ENCODE results near the gene MRPL43. TPM values are rescaled to one million over a fixed set of nuclear protein-coding genes. Genes with fewer than 3 reads are reported as not detected.
A peak's percentile ranks its signal among the peaks of the same experiment; 100 is the strongest.
"Not testable (repeated sequence)": the region's sequence is repeated elsewhere in the genome, so short reads cannot be mapped to it uniquely, and the experiment has no call there.

Gene MRPL43
- total RNA-seq (10 to 100 TPM; 65.8 to 71.6 TPM), polyA plus RNA-seq (100 to 1,000 TPM; 110 to 114 TPM)

DNA sequence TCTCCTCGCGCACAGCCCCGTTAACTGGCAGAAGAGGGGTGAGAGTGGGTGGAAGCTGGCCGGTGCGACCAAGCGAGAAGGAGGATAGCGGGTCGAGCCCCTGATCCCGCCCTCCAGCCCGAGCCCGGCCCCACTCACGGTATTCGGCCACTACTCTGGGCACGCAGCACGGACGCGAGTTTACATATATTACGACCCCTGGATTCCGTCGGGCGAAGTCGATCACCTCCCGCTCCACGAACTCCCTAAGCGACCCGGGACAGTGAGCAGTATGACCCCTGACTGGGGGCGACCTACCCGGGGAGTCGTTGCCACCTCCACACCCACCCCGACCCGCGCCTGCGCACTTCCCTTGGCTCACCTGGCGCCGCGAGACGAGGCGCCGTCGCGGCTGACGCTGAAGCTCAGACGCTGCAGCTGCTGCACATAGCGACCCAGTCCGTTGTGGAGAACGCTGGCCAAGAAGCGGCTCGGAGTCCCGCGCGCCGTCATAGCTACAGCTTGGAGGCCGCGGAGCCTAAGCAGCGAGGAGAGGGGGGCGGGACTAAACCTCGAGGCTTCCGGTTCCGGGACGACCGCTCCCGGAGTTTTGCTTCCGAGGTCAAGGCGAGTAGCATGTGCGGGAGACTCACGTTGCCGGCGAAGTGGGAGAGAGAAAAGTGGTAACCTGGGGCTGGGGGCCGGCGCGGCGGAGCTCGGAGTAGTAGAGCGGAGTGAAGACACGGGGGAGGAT lies at the start of gene MRPL43, which contains the start of gene TWNK:
Gene MRPL43 (minus strand): TSS at position 546 of the 733 bp plus-strand sequence. CDS start 54 bp downstream, at position 492.
Gene TWNK (plus strand): TSS at position 592 of the 733 bp plus-strand sequence. CDS start 668 bp downstream, outside the sequence.
- Mint-ChIP-seq H3K27ac (peak within 1 kb of the TSS; percentile 41 to 97 (median 92)), H3K27me3 (no peaks in the 10 kb centered on the region)
- peaks cover 23% of the 10 kb centered on the region for H3K36me3 ChIP-seq (ENCODE audit: insufficient read depth, low read length)

DNA sequence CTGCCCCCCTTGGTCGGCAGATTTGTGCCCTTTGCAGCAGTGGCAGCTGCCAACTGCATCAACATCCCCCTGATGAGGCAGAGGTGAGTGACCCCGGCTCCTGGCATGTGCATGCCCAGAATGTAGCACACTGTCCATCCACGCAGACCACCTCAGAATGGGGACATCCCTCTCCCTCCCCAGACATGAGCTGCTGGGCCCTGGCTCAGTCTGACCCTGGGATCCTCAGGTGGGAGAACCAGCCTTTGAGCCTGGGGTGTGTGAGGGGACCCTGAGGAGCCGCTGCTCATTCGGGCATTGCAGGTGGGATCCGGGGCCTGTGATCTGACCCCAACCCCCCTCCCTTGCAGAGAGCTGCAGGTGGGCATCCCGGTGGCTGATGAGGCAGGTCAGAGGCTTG lies 49.4 kb upstream of the MRPL43 start:
- CTCF ChIA-PET (ENCODE audit: partially characterized antibody): interaction anchor here (1.0 to 26.6 kb wide), 4 partner anchors 15 to 39 kb away, joined by 3 to 645 read pairs (median 10); partner anchors contain the start of gene KAZALD1
- Histone ChIP-seq H3K27me3 (ENCODE audit: insufficient read depth, low read length) (no peaks in the 10 kb centered on the region), H3K4me1 (ENCODE audit: insufficient read depth, low read length) (peaks cover 20% of the 10 kb centered on the region), H3K27ac (ENCODE audit: low read depth, low read length) (no peak overlapping the region), H3K9me3 (ENCODE audit: control insufficient read depth in 1 of 2, low read length in 2 of 2) (no peaks in the 10 kb centered on the region), H3K4me3 (ENCODE audit: low read length in 2 of 2) (no peak overlapping the region), H3K36me3 (ENCODE audit: insufficient read depth, low read length) (peaks cover 34% of the 10 kb centered on the region)
- Mint-ChIP-seq H3K36me3 (peaks cover 25 to 57% of the 10 kb centered on the region in 2 donors), H3K27ac (no peak overlapping the region), H3K4me1 (peaks cover 13 to 34% (median 19%) of the 10 kb centered on the region in 4 donors), H3K27me3 (no peaks in the 10 kb centered on the region), H3K4me3 (no peak overlapping the region), H3K9me3 (no peaks in the 10 kb centered on the region)
- intact Hi-C loops (cut with micrococcal nuclease): no loop called here
- DNase-seq: no peak
- POLR2A ChIA-PET (ENCODE audit: partially characterized antibody): no interaction called here

More for the DNA sequence above, at the start of gene MRPL43, which contains the start of gene TWNK:
- Mint-ChIP-seq H3K4me1 (peaks cover 16 to 44% (median 32%) of the 10 kb centered on the region in 4 donors), H3K4me3 (peak within 1 kb of the TSS; percentile 85 to 98 (median 94)), H3K9me3 (no peaks in the 10 kb centered on the region), H3K36me3 (peaks cover 30 to 47% of the 10 kb centered on the region in 2 donors)
- Histone ChIP-seq H3K27ac (ENCODE audit: low read depth, low read length) (peak within 1 kb of the TSS; percentile 71), H3K4me1 (ENCODE audit: insufficient read depth, low read length) (peaks cover 25% of the 10 kb centered on the region), H3K27me3 (ENCODE audit: insufficient read depth, low read length) (no peaks in the 10 kb centered on the region), H3K4me3 (ENCODE audit: low read length in 2 of 2) (peak within 1 kb of the TSS; percentile 67 to 91), H3K9me3 (ENCODE audit: control insufficient read depth in 1 of 2, low read length in 2 of 2) (no peaks in the 10 kb centered on the region)
- peak; percentile 83 to 90 (median 86) for DNase-seq
- intact Hi-C loops (cut with micrococcal nuclease): loop anchor here (1.0 to 2.0 kb wide), 3 partner anchors 10 to 74 kb away; partner anchors contain the start of genes PDZD7, SFXN3 and SLF2
- ChIA-PET POLR2A (ENCODE audit: partially characterized antibody) (interaction anchor here (0.6 to 6.4 kb wide), 5 partner anchors 11 to 74 kb away, joined by 3 to 84 read pairs (median 7); partner anchors contain the start of genes LZTS2, PDZD7, SFXN3 and SLF2), CTCF (ENCODE audit: partially characterized antibody) (interaction anchor here (0.8 to 5.1 kb wide), 4 partner anchors 10 to 54 kb away, joined by 3 to 46 read pairs (median 5); partner anchors contain the start of genes PDZD7 and SFXN3)

DNA sequence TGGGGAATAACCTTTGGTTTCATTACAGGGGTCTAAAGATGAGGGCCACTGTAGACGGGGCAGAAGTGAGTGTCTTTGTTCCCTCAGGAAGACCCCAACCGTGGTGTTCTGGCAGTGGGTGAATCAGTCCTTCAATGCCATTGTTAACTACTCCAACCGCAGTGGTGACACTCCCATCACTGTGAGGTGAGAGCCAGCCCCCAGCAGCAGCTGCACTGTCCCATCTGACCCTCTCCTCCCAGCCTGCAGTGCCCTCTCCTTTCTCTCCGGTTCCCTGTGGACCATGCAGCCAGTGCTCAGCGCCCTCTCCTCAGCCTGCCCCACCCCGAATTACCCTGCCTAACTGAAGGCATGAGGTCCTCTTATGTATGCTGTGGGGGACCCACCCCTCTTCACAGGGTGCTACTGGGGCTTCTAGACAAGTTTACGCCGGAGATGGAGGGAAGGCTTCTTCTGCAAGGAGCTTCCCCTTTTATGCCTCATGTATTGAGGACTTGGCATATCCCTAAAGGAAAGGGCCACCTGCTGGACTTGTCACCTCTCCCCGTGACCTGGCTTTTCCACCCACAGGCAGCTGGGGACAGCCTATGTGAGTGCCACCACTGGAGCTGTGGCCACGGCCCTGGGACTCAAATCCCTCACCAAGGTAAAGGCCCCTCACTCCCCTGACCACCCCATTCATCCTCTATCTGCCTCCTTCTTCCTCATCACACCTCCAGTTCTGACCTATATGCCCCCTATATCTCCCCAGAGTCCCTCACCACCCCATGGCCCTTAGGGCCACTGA lies 48.8 kb upstream of the MRPL43 start:
- Mint-ChIP-seq H3K9me3 (no peaks in the 10 kb centered on the region), H3K4me1 (peaks cover 11 to 36% (median 16%) of the 10 kb centered on the region in 4 donors), H3K4me3 (no peak overlapping the region), H3K27ac (peak overlapping the region in 3 of 7 donors; percentile 13 to 71 (median 42)), H3K36me3 (peaks cover 25 to 62% of the 10 kb centered on the region in 2 donors), H3K27me3 (no peaks in the 10 kb centered on the region)
- Histone ChIP-seq H3K27ac (ENCODE audit: low read depth, low read length) (no peak overlapping the region), H3K4me1 (ENCODE audit: insufficient read depth, low read length) (peaks cover 14% of the 10 kb centered on the region), H3K27me3 (ENCODE audit: insufficient read depth, low read length) (no peaks in the 10 kb centered on the region), H3K36me3 (ENCODE audit: insufficient read depth, low read length) (peaks cover 34% of the 10 kb centered on the region), H3K9me3 (ENCODE audit: control insufficient read depth in 1 of 2, low read length in 2 of 2) (no peaks in the 10 kb centered on the region), H3K4me3 (ENCODE audit: low read length in 2 of 2) (no peak overlapping the region)
- intact Hi-C loops (cut with micrococcal nuclease): no loop called here
- no peak for DNase-seq
- ChIA-PET POLR2A (ENCODE audit: partially characterized antibody) (no interaction called here), CTCF (ENCODE audit: partially characterized antibody) (interaction anchor here (1.0 to 26.6 kb wide), 4 partner anchors 16 to 27 kb away, joined by 3 to 645 read pairs (median 10); partner anchors contain the start of gene KAZALD1)

DNA sequence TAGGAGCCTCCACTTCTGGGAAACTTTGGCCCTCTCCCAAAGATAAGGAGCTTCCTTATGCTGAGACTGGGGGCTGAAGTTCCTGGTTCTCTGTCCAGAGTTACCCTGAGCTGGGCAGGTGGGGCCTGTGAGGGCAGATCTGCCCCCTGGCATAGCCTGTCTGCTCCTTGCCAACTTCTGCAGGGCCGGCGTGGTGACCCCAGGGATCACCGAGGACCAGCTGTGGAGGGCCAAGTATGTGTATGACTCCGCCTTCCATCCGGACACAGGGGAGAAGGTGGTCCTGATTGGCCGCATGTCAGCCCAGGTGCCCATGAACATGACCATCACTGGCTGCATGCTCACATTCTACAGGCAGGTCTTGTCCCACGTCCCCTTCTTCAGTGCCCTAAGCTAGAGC lies 48.0 kb upstream of the MRPL43 start:
- Mint-ChIP-seq H3K4me1 (peaks cover 10 to 38% (median 15%) of the 10 kb centered on the region in 4 donors), H3K4me3 (no peak overlapping the region), H3K36me3 (peaks cover 25 to 61% of the 10 kb centered on the region in 2 donors), H3K27ac (no peak overlapping the region), H3K27me3 (no peaks in the 10 kb centered on the region), H3K9me3 (no peaks in the 10 kb centered on the region)
- CTCF ChIA-PET (ENCODE audit: partially characterized antibody): interaction anchor here (0.9 to 26.6 kb wide), 7 partner anchors 8 to 28 kb away, joined by 3 to 645 read pairs (median 5); partner anchors contain the start of gene KAZALD1
- DNase-seq: no peak
- Histone ChIP-seq H3K27ac (ENCODE audit: low read depth, low read length) (no peak overlapping the region), H3K9me3 (ENCODE audit: control insufficient read depth in 1 of 2, low read length in 2 of 2) (no peaks in the 10 kb centered on the region), H3K4me3 (ENCODE audit: low read length in 2 of 2) (no peak overlapping the region), H3K36me3 (ENCODE audit: insufficient read depth, low read length) (peaks cover 34% of the 10 kb centered on the region), H3K27me3 (ENCODE audit: insufficient read depth, low read length) (no peaks in the 10 kb centered on the region), H3K4me1 (ENCODE audit: insufficient read depth, low read length) (peaks cover 18% of the 10 kb centered on the region)
- POLR2A ChIA-PET (ENCODE audit: partially characterized antibody): no interaction called here
- intact Hi-C loops (cut with micrococcal nuclease): no loop called here

DNA sequence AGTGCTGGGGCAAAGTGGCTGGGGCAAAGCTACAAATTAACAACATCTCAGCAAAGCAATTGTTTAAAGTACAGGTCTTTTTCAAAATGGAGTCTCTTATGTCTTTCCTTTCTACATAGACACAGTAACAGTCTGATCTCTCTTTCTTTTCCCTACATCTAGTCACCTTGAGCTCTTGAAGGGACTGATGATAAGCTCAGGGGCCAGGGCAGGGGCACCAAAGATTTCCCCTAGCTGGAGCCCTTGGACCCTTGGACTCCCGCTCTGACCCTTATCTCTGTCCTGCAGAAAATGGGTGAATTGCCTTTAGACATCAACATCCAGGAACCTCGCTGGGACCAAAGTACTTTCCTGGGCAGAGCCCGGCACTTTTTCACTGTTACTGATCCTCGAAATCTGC lies 47.1 kb upstream of the MRPL43 start:
- H3K4me1 Mint-ChIP-seq: peaks cover 10 to 34% (median 15%) of the 10 kb centered on the region in 4 donors
- intact Hi-C loops (cut with micrococcal nuclease); POLR2A ChIA-PET (ENCODE audit: partially characterized antibody); H3K27ac ChIP-seq (ENCODE audit: low read depth, low read length); H3K27me3 ChIP-seq (ENCODE audit: insufficient read depth, low read length); DNase-seq; H3K9me3 Mint-ChIP-seq; H3K4me3 ChIP-seq (ENCODE audit: low read length in 2 of 2); H3K27me3 Mint-ChIP-seq; H3K9me3 ChIP-seq (ENCODE audit: control insufficient read depth in 1 of 2, low read length in 2 of 2): not testable (repeated sequence)
- H3K4me3 Mint-ChIP-seq: peak overlapping the region in 1 of 8 donors; percentile 7
- H3K36me3 Mint-ChIP-seq: peaks cover 25 to 56% of the 10 kb centered on the region in 2 donors
- Histone ChIP-seq H3K36me3 (ENCODE audit: insufficient read depth, low read length) (peaks cover 34% of the 10 kb centered on the region), H3K4me1 (ENCODE audit: insufficient read depth, low read length) (peaks cover 20% of the 10 kb centered on the region)
- CTCF ChIA-PET (ENCODE audit: partially characterized antibody): interaction anchor here (0.9 to 2.3 kb wide), 7 partner anchors 9 to 38 kb away, joined by 3 to 7 read pairs (median 4); no protein-coding TSS in a partner anchor
- peak overlapping the region in 5 of 7 donors; percentile 6 to 52 (median 25) for H3K27ac Mint-ChIP-seq

- peak overlapping the region; percentile 92 for H3K27ac ChIP-seq (ENCODE audit: low read depth, low read length)
- no peaks in the 10 kb centered on the region for H3K27me3 ChIP-seq (ENCODE audit: insufficient read depth, low read length)
- Mint-ChIP-seq H3K9me3 (no peaks in the 10 kb centered on the region), H3K4me1 (peaks cover 10 to 34% (median 15%) of the 10 kb centered on the region in 4 donors), H3K27me3 (no peaks in the 10 kb centered on the region), H3K36me3 (peaks cover 20 to 46% of the 10 kb centered on the region in 2 donors), H3K4me3 (peak overlapping the region; percentile 54 to 99 (median 86)), H3K27ac (peak overlapping the region; percentile 68 to 100 (median 93))
- ChIA-PET POLR2A (ENCODE audit: partially characterized antibody) (interaction anchor here (0.9 to 4.0 kb wide), 3 partner anchors 8 to 89 kb away, joined by 3 to 69 read pairs (median 17); partner anchors contain the start of gene KAZALD1), CTCF (ENCODE audit: partially characterized antibody) (interaction anchor here (1.2 to 5.7 kb wide), 4 partner anchors 9 to 25 kb away, joined by 4 to 60 read pairs (median 6); no protein-coding TSS in a partner anchor)
- intact Hi-C loops (cut with micrococcal nuclease): no loop called here
- peaks cover 34% of the 10 kb centered on the region for H3K36me3 ChIP-seq (ENCODE audit: insufficient read depth, low read length)
- peak overlapping the region in 1 of 2 donors; percentile 99 for H3K4me3 ChIP-seq (ENCODE audit: low read length in 2 of 2)
- DNase-seq: no peak
- peaks cover 20% of the 10 kb centered on the region for H3K4me1 ChIP-seq (ENCODE audit: insufficient read depth, low read length)
- no peaks in the 10 kb centered on the region for H3K9me3 ChIP-seq (ENCODE audit: control insufficient read depth in 1 of 2, low read length in 2 of 2)
Observed at GRCh38 chr10:101033276-101033675, 46.0 kb upstream of the MRPL43 start.

Measured in CD4-positive, alpha-beta memory T cell (primary cell).